GM19438 (cell line): ENCODE results near the gene RAPGEF4.

ENCODE experiments used
- ATAC-seq: cut with Tn5 transposase; IDR thresholded peaks from one replicate; pipeline ENCODE4 v1.9.1; 2021; ENCODE audit warnings: low read depth; ENCODE audit not compliant: unreplicated experiment

Gene RAPGEF4

DNA sequence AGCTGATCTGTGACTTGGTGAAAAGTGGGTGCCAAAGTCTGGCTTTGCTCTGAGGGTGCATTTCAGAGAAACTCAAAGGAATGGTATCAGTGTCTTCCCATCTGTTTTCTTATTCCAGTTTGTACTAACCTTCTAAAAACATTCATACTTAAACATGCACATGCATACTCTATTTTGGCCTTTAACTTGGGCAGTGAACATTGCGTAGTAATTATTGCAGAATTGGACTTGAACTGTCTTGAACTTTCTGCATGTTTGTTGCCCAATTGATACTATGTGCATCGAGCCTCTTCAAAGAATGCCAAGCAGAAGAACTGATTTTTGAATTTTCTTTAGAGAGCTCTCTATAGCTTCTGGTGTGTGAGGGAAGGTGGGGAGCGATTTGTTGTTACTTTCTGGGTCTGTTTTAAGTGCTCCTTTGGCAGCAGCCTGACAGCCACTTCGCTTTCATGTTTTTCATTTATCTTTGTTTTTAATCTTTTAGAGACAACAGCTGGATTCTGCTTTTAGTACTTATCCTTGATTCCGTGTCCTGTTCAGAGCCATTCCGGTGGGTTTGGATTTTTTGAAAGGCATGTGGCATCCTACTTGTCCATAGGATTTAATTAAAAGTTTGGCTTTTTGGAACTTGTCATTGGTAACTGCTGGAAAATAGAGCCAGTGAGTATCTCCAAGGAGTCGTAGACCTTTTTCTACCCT is 159.2 kb downstream of the RAPGEF4 start:
- no peak for ATAC-seq

- no peak for ATAC-seq
Measured at GRCh38 chr2:172896661-172897081, 161.0 kb downstream of the RAPGEF4 start.

GRCh38 chr2:172900871-172901270 is 165.2 kb downstream of the RAPGEF4 start:
- no peak for ATAC-seq

- no peak for ATAC-seq
Measured at GRCh38 chr2:172901913-172902312, 166.3 kb downstream of the RAPGEF4 start.

DNA sequence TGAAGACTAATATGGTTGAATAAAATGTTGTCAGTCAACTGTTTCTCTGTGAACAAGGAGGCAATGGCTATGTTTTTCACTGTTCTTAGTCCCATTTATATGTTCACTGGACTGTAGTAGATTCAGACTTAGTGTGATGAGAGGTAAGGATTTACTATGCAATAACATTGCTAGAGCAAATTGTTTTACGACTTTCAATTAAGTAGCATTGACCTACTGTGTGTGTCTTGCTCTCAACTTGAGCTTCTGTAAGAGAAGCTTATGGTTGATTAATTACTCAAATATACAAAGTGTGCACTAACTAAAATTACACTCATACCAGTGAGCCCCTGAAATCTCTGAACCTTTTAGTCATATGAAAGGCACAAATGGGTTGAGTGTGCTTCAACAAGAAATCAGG is 168.6 kb downstream of the RAPGEF4 start:
- ATAC-seq: no peak

DNA sequence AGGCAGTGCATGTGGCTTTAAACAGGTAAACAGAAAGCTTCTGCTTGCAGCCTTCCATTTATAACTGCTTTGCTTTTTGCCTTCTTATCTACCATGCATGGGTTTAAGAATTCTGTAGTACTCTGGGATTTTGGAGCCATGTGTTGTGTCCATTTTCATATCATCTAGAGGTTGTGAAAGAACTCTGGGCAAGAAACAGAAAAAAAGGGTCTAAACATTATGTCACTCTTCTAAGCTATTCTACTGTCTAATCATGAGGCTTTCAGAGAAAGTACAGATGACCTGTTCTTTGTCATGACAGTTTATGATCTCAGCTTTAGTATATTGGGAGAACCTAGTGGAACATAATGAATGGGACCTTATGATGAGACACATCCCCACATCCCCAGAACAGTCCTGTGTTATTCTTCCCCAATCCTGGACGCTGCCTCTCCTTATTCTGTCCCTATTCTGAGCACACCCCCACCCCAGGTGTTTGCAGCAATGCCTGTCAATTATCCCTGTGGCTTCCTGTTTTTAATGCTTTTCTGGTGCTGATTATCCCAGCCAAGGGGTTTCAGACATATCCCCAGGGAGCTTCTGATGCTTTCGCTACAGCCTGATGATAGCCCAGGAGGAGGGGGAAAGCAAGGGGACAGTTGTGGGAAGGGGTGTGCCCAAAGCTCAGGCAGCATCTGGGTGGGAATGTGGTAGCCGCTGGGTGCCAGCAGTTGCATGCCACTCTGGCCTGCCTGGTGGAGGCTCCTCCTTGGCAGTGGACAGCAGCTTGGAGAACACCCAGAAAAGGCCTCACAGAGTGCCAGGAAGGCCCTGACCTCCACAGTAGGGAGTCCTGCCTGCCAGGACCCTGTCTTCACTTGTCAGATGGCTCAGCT is 170.5 kb downstream of the RAPGEF4 start:
- no peak for ATAC-seq

- no peak for ATAC-seq
Measured at GRCh38 chr2:172908275-172908674, 172.6 kb downstream of the RAPGEF4 start.

GRCh38 chr2:172909454-172909853 is 173.8 kb downstream of the RAPGEF4 start:
- ATAC-seq: no peak

- ATAC-seq: no peak
Measured at GRCh38 chr2:172912266-172912665, 176.6 kb downstream of the RAPGEF4 start.

GRCh38 chr2:172914341-172915008 is 178.8 kb downstream of the RAPGEF4 start:
- ATAC-seq: no peak

- ATAC-seq: no peak
Measured at GRCh38 chr2:172917716-172918115, 182.1 kb downstream of the RAPGEF4 start.

GRCh38 chr2:172919732-172920131 is 184.1 kb downstream of the RAPGEF4 start:
- peak; percentile 80 for ATAC-seq

GRCh38 chr2:172921532-172922236 is 186.0 kb downstream of the RAPGEF4 start:
- no peak for ATAC-seq

GRCh38 chr2:172922306-172922705 is 186.7 kb downstream of the RAPGEF4 start:
- ATAC-seq: no peak

DNA sequence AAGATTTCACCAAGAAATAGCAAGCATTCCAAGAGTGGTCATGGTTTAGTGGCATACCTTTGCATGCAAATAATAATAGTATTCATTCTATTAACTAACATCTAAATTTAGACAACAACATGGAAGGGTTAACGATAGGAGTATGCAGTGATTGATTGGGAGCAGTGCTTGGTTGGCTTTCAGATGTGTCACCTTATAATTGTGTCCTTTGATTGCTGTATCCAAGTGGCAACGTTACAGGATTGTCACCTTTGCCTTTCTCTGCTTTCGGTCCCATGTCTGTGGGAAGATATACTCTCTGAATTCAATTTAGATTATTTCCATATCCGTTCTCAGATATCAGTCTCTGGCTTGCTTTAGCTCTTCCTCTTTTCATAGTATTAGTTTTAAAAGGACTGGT is 187.2 kb downstream of the RAPGEF4 start:
- no peak for ATAC-seq

DNA sequence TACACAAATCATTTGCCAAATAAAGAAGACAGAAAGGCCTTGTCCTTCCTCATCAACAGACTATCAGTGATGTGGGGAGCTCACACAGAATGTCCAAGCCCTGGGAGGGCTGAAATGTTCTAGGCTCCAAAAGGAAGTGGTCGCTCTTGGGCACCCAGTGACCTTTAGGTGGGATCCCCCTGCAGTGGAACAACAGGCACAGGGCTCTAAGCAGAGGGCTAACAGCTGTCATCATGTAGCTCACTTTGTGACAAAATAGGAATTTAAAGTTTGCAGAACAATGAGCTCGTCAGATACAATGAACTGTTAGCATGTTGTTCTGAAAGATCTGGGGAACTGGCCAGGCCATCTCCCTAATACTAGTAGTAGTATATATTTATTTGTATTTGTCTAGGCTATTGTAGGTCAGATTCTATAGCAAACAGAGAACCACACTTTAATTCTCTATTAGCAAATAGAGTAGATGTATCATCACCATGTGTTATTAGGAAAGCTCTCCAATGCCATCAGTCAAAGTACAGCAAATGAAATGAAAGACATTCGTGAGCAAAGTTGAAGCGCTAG is 188.5 kb downstream of the RAPGEF4 start:
- no peak for ATAC-seq

DNA sequence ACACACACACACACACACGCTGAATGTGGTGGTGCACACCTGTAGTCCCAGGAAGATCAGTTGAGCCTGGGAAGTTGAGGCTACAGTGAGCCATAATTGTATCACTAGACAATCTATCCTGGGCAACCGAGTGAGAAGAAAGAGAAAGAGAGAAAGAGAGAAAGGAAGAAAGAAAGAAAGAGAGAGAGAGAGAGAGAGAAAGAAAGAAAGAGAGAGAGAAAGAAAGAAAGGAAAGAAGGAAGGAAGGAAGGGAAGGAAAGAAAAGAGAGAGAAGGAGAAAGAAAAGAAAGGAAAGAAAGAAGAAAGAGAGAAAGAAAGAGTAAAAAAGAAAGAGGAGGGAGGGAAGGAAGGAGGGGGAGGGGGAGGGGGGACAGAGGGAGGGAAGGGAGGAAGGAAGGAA is 190.0 kb downstream of the RAPGEF4 start:
- no peak for ATAC-seq

GRCh38 chr2:172926785-172927640 is 191.4 kb downstream of the RAPGEF4 start:
- no peak for ATAC-seq

DNA sequence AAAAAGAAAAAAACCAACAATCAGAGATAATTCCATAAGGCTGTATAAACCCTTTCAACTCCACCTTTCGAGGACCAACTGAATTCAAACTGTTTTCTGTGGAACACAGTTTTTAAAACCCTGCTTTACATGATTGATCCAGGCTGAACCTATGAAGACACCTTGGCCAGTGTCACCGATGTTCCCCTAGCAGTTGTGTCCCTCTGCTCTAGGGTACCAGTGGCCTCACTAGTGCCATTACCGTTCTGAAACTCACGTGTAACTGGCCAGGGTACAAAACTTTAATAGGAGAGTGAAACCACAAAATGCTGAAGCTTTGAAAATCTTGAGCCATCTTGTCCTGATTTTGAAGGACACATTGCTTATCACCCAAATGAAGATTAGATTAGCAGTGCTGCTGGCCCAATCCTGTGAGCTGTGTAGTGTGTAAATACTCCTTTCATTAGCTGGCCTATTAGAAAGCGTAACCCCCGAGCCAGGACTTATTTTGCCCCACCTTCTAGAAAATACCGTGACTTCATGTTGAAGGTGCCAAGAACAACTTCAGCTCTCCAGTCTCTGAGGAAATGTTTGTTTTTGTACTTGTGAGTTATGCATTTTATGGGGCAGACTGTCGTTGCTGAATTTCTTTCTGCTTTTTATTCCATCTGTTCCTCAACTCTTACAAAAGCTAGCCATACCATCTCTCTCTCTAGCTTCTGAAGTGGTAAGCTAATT is 192.2 kb downstream of the RAPGEF4 start:
- ATAC-seq: no peak
